B cell (primary cell): Measurements from ENCODE around the gene MUC6. TPM values are rescaled to one million over a fixed set of nuclear protein-coding genes. Genes with fewer than 3 reads are reported as not detected.

ENCODE experiments used
- ATAC-seq: fragments of 200-7000 bp; cut with Tn5 transposase; one replicate; pipeline ENCODE4 v1.10.0; 2021; ENCODE audit warnings: low read depth, mild to moderate bottlenecking, moderate number of reproducible peaks, moderate library complexity
- CTCF ChIA-PET: fragments of 350-600 bp; sonication (Branson Sonifier 250); formaldehyde crosslinking; loops from one replicate; lab custom pipeline; 2021; ENCODE audit warnings: antibody characterized with exemption, inconsistent platforms; lab: Charles Lee
- POLR2A ChIA-PET: fragments of 350-600 bp; sonication (Branson Sonifier 250); formaldehyde crosslinking; loops from one replicate; lab custom pipeline; 2021; ENCODE audit warnings: antibody characterized with exemption; lab: Charles Lee
- DNase-seq: peaks from one replicate; pipeline ENCODE4 v3.0.0; 2013
- H2AFZ ChIP-seq: 2 replicates; pipeline ENCODE4 v1.6.1; 2012; ENCODE audit warnings: mild to moderate bottlenecking, low read depth, low read length; ENCODE audit not compliant: insufficient read depth, poor library complexity, severe bottlenecking
- H3K27ac ChIP-seq, 2 donors: 1 replicate in 1 of 2; 2 replicates in 1 of 2; pipeline ENCODE4 v1.5.1; 2012 to 2013; ENCODE audit warnings: low read length in 2 of 2, mild to moderate bottlenecking in 2 of 2, moderate library complexity in 1 of 2
- H3K27me3 ChIP-seq, 4 experiments: fragments of 200-600 bp in 1 of 4; sonication (generic) in 1 of 4; replicated peaks in 1 of 4; 1 replicate in 2 of 4; 2 replicates in 2 of 4; pipeline versions ENCODE4 v1.6.1 to v1.7.0; 2013 to 2016; ENCODE audit warnings: low read length in 3 of 4, mild to moderate bottlenecking in 2 of 4, mixed read lengths in 1 of 4, moderate library complexity in 1 of 4; ENCODE audit not compliant: insufficient read depth in 4 of 4, control insufficient read depth in 3 of 4; ENCODE audit errors: control extremely low read depth in 1 of 4
- H3K36me3 ChIP-seq, 2 experiments: replicated peaks in 1 of 2; 1 replicate in 1 of 2; 2 replicates in 1 of 2; pipeline versions ENCODE4 v1.6.1 to v1.7.1; 2013; ENCODE audit warnings: low read length in 1 of 2; ENCODE audit not compliant: insufficient read depth in 2 of 2, control insufficient read depth in 1 of 2; ENCODE audit errors: control extremely low read depth in 1 of 2, extremely low read depth in 1 of 2
- H3K4me1 ChIP-seq, 2 donors: fragments of 200-600 bp in 1 of 2; sonication (generic) in 1 of 2; 1 replicate in 1 of 2; 2 replicates in 1 of 2; pipeline versions ENCODE4 v1.5.1 to v1.6.1; 2013 to 2017; ENCODE audit warnings: low read length in 2 of 2; ENCODE audit not compliant: control insufficient read depth in 2 of 2, insufficient read depth in 2 of 2
- H3K4me2 ChIP-seq: replicated peaks from 2 replicates; pipeline ENCODE3; 2012; ENCODE audit warnings: mild to moderate bottlenecking, low read depth, low read length; ENCODE audit not compliant: poor library complexity, severe bottlenecking
- H3K4me3 ChIP-seq, 5 experiments: fragments of 200-600 bp in 1 of 5; sonication (generic) in 1 of 5; 1 replicate in 3 of 5; 2 replicates in 2 of 5; pipeline versions ENCODE4 v1.5.1 to v1.7.0; 2011 to 2016; ENCODE audit warnings: low read length in 4 of 5, mild to moderate bottlenecking in 4 of 5, low read depth in 2 of 5, control low read depth in 1 of 5, moderate library complexity in 1 of 5; ENCODE audit not compliant: insufficient read depth in 1 of 5; ENCODE audit errors: control extremely low read depth in 1 of 5, extremely low read depth in 1 of 5
- H3K79me2 ChIP-seq: fragments of 200-600 bp; sonication (generic); one replicate; pipeline ENCODE4 v1.6.0; 2016; ENCODE audit warnings: low read length; ENCODE audit not compliant: control insufficient read depth, insufficient read depth
- H3K9ac ChIP-seq: fragments of 200-600 bp; sonication (generic); 2 replicates; pipeline ENCODE4 v1.6.1; 2017; ENCODE audit warnings: mild to moderate bottlenecking, low read length, moderate library complexity
- H3K9me3 ChIP-seq, 3 donors: one replicate each; pipeline versions ENCODE4 v1.6.1 to v1.7.1; 2013; ENCODE audit warnings: low read length in 2 of 3; ENCODE audit not compliant: control insufficient read depth in 2 of 3, insufficient read depth in 1 of 3; ENCODE audit errors: control extremely low read depth in 1 of 3
- H4K20me1 ChIP-seq: 2 replicates; pipeline ENCODE4 v1.6.0; 2012; ENCODE audit warnings: mild to moderate bottlenecking, low read length; ENCODE audit not compliant: insufficient read depth, control insufficient read depth, poor library complexity, severe bottlenecking
- H3K27ac Mint-ChIP-seq: one replicate; pipeline ENCODE4 v1.8.0; 2021; ENCODE audit warnings: mixed read lengths
- H3K27me3 Mint-ChIP-seq: one replicate; pipeline ENCODE4 v1.8.0; 2021; ENCODE audit warnings: mixed read lengths
- H3K4me1 Mint-ChIP-seq: one replicate; pipeline ENCODE4 v1.8.0; 2021; ENCODE audit warnings: mixed read lengths
- H3K4me3 Mint-ChIP-seq: one replicate; pipeline ENCODE4 v1.8.0; 2021; ENCODE audit warnings: mixed read lengths
- H3K9me3 Mint-ChIP-seq: one replicate; pipeline ENCODE4 v1.8.0; 2022; ENCODE audit warnings: mixed read lengths; ENCODE audit not compliant: insufficient read depth
- EZH2 ChIP-seq: IDR thresholded peaks from 2 replicates; pipeline ENCODE4 v1.6.1; 2012; ENCODE audit warnings: borderline replicate concordance, low read depth, mild to moderate bottlenecking, moderate library complexity, low read length; ENCODE audit not compliant: insufficient read depth, poor library complexity, severe bottlenecking
- WGBS: methylation state at CpG from one replicate; pipeline ENCODE4 v1.1.5; 2013; ENCODE audit warnings: missing lambda C conversion rate; ENCODE audit not compliant: insufficient coverage; 5-methylcytosine and 5-hydroxymethylcytosine counted together
- intact Hi-C: fragments of 100-400 bp; cut with micrococcal nuclease; formaldehyde crosslinking; loops from one replicate; pipeline ENCODE4 v1.10.0; 2022
- polyA plus RNA-seq: library from polyadenylated mRNA; depleted of rRNA; stranded (reverse); fragments of >200 nt; gene quantifications from 2 replicates; pipeline ENCODE4 v1.2.3, GENCODE V29; 2012
- total RNA-seq, 2 donors: library from RNA; stranded (reverse); fragments of 120-200 nt in 1 of 2; gene quantifications; 1 replicate in 1 of 2; 2 replicates in 1 of 2; pipeline versions ENCODE4 v1.2.3 to v1.2.4, GENCODE V29; 2013 to 2022
- TF ChIP-seq, protein P1 (sequence below): fragments of 200-600 bp; IDR thresholded peaks from one replicate; pipeline ENCODE4 v1.8.0; 2022; ENCODE audit warnings: antibody characterized with exemption, mild to moderate bottlenecking

Gene MUC6
- total and polyA plus RNA-seq, 2 donors (not counting 1 experiment from before 2014, with no cell fraction given): not detected

GRCh38 chr11:969651-970205, 66.8 kb downstream of the MUC6 start:
- H3K4me3 ChIP-seq: no peak overlapping the region
- peaks cover 21% of the 10 kb centered on the region for H3K4me1 Mint-ChIP-seq

DNA sequence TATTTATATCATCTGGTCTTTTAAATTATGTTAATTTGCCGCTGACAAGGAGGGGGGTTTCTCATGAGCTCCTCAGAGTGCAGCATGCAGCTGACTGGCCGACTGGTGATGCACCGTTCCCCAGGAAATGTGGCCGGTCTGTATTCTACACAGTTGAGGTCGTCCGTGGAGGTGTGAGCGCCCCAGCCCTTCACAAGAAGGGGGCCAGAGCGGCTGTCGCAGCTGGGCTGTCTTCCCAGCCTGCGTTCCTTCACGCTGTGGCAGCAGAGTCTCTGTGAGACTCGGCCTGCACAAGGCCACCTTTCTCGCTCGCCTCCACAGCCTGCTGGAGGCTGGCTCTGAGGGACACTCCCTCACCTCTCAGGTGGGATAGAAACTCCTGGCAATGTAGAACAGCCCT, 67.7 kb downstream of the MUC6 start:
- DNase-seq: no peak
- peaks cover 6 to 9% of the 10 kb centered on the region in 2 donors for H3K4me1 ChIP-seq

More at GRCh38 chr11:969651-970205, 66.8 kb downstream of the MUC6 start:
- Mint-ChIP-seq H3K27me3 (no peaks in the 10 kb centered on the region), H3K27ac (no peak overlapping the region), H3K9me3 (no peaks in the 10 kb centered on the region), H3K4me3 (peak overlapping the region; percentile 2)
- H4K20me1 ChIP-seq: peaks cover 20% of the 10 kb centered on the region
- peak overlapping the region; percentile 28 for H3K4me2 ChIP-seq
- no peaks in the 10 kb centered on the region for H3K9me3 ChIP-seq
- ATAC-seq (no peak), DNase-seq (no peak)
- TF ChIP-seq, protein P1, sequence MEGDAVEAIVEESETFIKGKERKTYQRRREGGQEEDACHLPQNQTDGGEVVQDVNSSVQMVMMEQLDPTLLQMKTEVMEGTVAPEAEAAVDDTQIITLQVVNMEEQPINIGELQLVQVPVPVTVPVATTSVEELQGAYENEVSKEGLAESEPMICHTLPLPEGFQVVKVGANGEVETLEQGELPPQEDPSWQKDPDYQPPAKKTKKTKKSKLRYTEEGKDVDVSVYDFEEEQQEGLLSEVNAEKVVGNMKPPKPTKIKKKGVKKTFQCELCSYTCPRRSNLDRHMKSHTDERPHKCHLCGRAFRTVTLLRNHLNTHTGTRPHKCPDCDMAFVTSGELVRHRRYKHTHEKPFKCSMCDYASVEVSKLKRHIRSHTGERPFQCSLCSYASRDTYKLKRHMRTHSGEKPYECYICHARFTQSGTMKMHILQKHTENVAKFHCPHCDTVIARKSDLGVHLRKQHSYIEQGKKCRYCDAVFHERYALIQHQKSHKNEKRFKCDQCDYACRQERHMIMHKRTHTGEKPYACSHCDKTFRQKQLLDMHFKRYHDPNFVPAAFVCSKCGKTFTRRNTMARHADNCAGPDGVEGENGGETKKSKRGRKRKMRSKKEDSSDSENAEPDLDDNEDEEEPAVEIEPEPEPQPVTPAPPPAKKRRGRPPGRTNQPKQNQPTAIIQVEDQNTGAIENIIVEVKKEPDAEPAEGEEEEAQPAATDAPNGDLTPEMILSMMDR: no peak
- TF ChIP-seq EZH2: no peak
- CTCF ChIA-PET: no interaction called here
- H2AFZ ChIP-seq: no peak overlapping the region
- peaks cover 42% of the 10 kb centered on the region for H3K79me2 ChIP-seq
- WGBS: 29% methylated on average over 8 of the region's 9 CpGs
- no peak overlapping the region for H3K27ac ChIP-seq
- intact Hi-C loops: no loop called here
- H3K9ac ChIP-seq: no peak overlapping the region
- POLR2A ChIA-PET: no interaction called here
- no peaks in the 10 kb centered on the region for H3K27me3 ChIP-seq
- H3K4me1 ChIP-seq: peaks cover 6 to 9% of the 10 kb centered on the region in 2 donors
- peaks cover 0 to 30% of the 10 kb centered on the region in 2 experiments for H3K36me3 ChIP-seq

More for the DNA sequence above, 67.7 kb downstream of the MUC6 start:
- Histone ChIP-seq H3K4me3 (no peak overlapping the region), H3K9ac (no peak overlapping the region), H3K4me2 (no peak overlapping the region), H4K20me1 (peaks cover 20% of the 10 kb centered on the region), H3K27ac (no peak overlapping the region), H3K36me3 (peaks cover 0 to 31% of the 10 kb centered on the region in 2 experiments), H3K27me3 (no peaks in the 10 kb centered on the region), H3K79me2 (peaks cover 42% of the 10 kb centered on the region), H3K9me3 (no peaks in the 10 kb centered on the region), H2AFZ (no peak overlapping the region)
- H3K4me3 Mint-ChIP-seq: no peak overlapping the region
- POLR2A ChIA-PET: no interaction called here
- no peak for ATAC-seq
- H3K4me1 Mint-ChIP-seq: peaks cover 21% of the 10 kb centered on the region
- CTCF ChIA-PET: no interaction called here
- intact Hi-C loops: no loop called here
- H3K27ac Mint-ChIP-seq: no peak overlapping the region
- WGBS: 99% methylated on average over 11 of the region's 14 CpGs
- no peaks in the 10 kb centered on the region for H3K9me3 Mint-ChIP-seq
- TF ChIP-seq, protein P1: no peak
- no peak for TF ChIP-seq EZH2
- no peaks in the 10 kb centered on the region for H3K27me3 Mint-ChIP-seq
